Spleen (tissue), 7 donors: ENCODE data around the gene FAM20C.

ENCODE experiments used
- CTCF ChIP-seq, 11 experiments: fragments of 200-600 bp in 7 of 11; fragments of 450-650 bp in 4 of 11; sonication (generic) in 4 of 11; IDR thresholded peaks in 8 of 11; conservative IDR thresholded peaks in 3 of 11; 1 replicate in 7 of 11; 2 replicates in 4 of 11; pipeline versions ENCODE4 v1.4.0 to v1.8.0; 2016 to 2021; ENCODE audit warnings: antibody characterized with exemption in 11 of 11, inconsistent platforms in 4 of 11, mild to moderate bottlenecking in 1 of 11
- POLR2A ChIP-seq, 3 donors: fragments of 450-650 bp; IDR thresholded peaks; one replicate each; pipeline ENCODE4 v1.5.1; 2017; ENCODE audit warnings: antibody characterized with exemption in 3 of 3, mild to moderate bottlenecking in 1 of 3
- POLR2AphosphoS5 ChIP-seq, 3 donors: sonication (generic); formaldehyde crosslinking; IDR thresholded peaks; one replicate each; pipeline ENCODE4 v1.5.1; 2017; ENCODE audit warnings: antibody characterized with exemption in 3 of 3
- donor health status: DM: no; HTN: no; CAD: no; lungs with moderate emphysema.
- donor health status: DM: no; HTN: no; CAD: no.
- donor health status: DM: no; HTN: no; CAD: no.

DNA sequence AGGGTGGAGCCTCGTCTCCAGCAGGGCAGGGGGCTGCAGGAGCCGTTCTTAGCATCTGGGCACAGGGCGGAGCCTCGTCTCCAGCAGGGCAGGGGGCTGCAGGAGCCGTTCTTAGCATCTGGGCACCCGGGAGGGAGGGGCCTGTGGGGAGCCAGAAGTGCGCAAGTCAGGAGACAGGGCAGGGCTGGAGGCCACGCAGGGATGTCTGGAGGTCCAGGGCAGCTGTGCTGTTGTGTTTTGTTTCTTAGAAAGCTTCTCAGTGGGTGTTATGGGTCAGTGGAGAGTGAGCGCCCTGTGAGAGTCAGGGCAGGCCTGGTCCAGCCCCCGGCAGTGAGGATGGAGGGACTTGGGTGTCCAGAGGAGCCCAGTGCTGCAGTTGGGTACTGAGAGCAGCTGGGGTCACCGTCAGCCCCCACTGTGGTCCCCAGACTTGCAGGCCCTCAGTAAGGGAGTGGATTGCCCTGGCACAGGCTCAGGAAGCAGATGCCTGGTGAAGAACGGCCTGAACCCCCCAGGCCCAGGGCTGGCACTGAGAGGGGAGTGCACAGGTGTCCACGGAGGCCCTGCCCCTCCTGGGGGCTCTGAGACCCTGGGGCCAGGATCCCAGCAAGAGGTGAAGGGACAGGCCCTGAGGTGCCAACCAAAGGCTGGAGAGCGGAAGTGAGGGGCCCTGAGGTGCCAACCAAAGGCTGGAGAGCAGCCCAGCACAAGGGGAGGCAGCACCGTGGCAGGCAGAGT lies 29.8 kb downstream of the FAM20C start:
- no peak for TF ChIP-seq POLR2AphosphoS5 (IDR thresholded peaks at IDR 0.05)
- TF ChIP-seq CTCF (IDR thresholded peaks at IDR 0.05 in 8 of 11, conservative IDR thresholded peaks at IDR 0.05 in 3 of 11): no peak
- no peak for TF ChIP-seq POLR2A (IDR thresholded peaks at IDR 0.05)
